Measurements from ENCODE around the gene NAA80.

NAA80 gene

DNA sequence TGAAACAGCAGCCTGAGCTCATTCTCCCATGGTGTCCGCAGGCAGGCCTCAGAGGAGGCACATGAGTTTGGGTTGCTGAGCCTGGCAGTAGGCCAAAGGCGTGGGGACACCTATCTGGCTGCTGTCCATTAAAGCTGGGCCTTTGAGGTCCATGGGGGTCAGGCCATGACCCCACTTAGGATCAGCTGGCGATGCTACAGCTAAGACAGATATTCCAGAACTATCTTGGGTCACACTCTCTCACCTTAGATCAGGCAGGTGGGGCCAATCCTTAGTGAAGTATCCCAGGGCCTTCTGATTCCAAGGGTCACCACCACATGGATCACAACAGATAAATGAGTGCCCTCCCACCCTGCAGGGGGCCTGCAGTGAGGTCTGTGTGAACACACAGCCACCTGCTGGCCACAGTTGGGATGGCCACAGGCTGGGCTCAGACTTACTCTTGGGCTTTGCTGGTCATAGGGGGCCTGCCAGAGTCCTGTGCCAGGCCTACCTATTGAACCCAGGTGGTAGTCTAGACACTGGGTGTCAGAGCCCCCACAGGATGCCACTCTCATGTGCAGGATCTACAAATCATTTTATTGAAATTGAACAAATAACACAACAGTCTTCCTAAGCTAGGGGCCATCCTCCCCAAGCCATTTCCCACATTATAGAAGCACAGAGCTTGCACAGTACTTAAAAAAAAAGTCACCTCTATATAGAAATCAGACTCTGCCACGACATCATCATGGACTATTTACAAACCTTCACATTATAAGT, 25.3 kb upstream of the NAA80 start:
- no peak for DNase-seq (ENCODE audit: low read depth, low spot score)

DNA sequence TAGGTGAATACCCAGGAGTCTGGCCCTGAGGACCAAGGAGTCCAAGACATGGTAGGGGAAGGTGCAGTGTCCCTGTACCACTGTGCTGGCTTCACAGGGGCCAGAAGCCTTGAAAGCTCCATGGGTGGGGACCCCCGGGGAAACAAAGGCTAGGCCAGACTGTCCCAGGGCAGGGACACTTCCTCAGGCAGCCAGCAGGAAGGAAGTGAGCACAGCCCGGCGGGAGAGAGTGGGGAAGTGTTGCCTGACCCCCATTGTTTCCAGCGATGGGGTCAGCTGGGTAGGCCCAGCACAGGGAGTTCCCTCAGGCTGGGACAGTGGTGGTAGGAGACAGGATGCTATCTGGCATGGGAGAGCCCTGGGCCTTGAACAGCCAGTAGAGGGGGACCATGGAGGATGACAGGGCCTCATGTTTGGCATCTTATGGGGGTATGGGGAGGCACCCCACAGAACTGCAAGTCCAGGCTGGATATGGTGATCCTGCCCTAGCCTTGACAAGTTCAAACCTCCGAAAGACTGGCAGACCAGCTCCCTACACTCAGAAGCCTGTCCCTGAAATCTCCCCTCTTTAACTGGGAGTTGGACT, 24.5 kb upstream of the NAA80 start:
- DNase-seq (ENCODE audit: low read depth, low spot score): no peak
- TF ChIP-seq EZH2 (IDR thresholded peaks at IDR 0.05) (no peak), FOXP2 (optimal IDR thresholded peaks at IDR 0.05; ENCODE audit: control extremely low read depth, extremely low read length, insufficient read depth) (no peak), POLR2AphosphoS5 (IDR thresholded peaks at IDR 0.05; ENCODE audit: borderline replicate concordance, low read depth, low read length) (no peak)
- H3K4me3 ChIP-seq: no peak overlapping the region
- H3K9me3 ChIP-seq (ENCODE audit: low read depth, low read length): no peaks in the 10 kb centered on the region
- no peak overlapping the region for H3K27ac ChIP-seq
- no peak overlapping the region for H3K9ac ChIP-seq (ENCODE audit: insufficient read length)
- peaks cover 9% of the 10 kb centered on the region; the same call in 1 of the 2 replicates for H3K36me3 ChIP-seq (ENCODE audit: insufficient read depth, low read length)

More for the DNA sequence above, 25.3 kb upstream of the NAA80 start:
- no peak for TF ChIP-seq EZH2 (IDR thresholded peaks at IDR 0.05)
- TF ChIP-seq FOXP2 (optimal IDR thresholded peaks at IDR 0.05; ENCODE audit: control extremely low read depth, extremely low read length, insufficient read depth): no peak
- no peak for TF ChIP-seq POLR2AphosphoS5 (IDR thresholded peaks at IDR 0.05; ENCODE audit: borderline replicate concordance, low read depth, low read length)
- Histone ChIP-seq H3K36me3 (ENCODE audit: insufficient read depth, low read length) (peaks cover under 1% of the 10 kb centered on the region; the same call in 1 of the 2 replicates), H3K9me3 (ENCODE audit: low read depth, low read length) (no peaks in the 10 kb centered on the region), H3K27ac (no peak overlapping the region), H3K4me3 (no peak overlapping the region), H3K9ac (ENCODE audit: insufficient read length) (no peak overlapping the region)

DNA sequence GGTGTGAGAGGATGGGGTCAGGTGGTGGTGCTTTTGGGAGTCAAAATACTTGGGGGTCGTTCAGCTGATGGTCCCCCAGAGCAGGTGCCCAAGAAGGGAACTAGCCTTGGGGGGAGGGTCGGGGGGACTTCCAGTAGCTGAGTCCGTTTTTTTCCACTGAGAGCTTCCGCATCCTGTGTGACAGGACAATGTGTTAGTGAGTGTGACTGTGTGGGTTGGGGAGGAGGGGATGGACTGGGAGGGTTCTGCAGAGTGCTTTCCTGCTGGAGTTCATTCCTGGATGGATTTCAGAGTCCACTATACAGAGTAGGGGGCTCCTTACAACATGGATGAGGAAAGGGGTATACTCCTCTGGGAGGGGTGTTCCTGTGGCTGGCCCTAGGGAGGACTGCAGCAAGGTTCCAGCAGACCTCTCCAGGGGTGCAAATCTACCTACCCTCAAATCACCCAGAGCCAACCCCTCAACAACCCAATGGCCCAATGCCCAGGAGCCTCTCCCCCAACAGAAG, 23.9 kb upstream of the NAA80 start:
- no peak for DNase-seq (ENCODE audit: low read depth, low spot score)
- no peaks in the 10 kb centered on the region for H3K9me3 ChIP-seq (ENCODE audit: low read depth, low read length)
- no peak overlapping the region for H3K4me3 ChIP-seq
- no peak overlapping the region for H3K9ac ChIP-seq (ENCODE audit: insufficient read length)
- H3K36me3 ChIP-seq (ENCODE audit: insufficient read depth, low read length): peaks cover 14% of the 10 kb centered on the region; the same call in 1 of the 2 replicates
- TF ChIP-seq FOXP2 (optimal IDR thresholded peaks at IDR 0.05; ENCODE audit: control extremely low read depth, extremely low read length, insufficient read depth) (no peak), POLR2AphosphoS5 (IDR thresholded peaks at IDR 0.05; ENCODE audit: borderline replicate concordance, low read depth, low read length) (no peak), EZH2 (IDR thresholded peaks at IDR 0.05) (no peak)
- no peak overlapping the region for H3K27ac ChIP-seq

DNA sequence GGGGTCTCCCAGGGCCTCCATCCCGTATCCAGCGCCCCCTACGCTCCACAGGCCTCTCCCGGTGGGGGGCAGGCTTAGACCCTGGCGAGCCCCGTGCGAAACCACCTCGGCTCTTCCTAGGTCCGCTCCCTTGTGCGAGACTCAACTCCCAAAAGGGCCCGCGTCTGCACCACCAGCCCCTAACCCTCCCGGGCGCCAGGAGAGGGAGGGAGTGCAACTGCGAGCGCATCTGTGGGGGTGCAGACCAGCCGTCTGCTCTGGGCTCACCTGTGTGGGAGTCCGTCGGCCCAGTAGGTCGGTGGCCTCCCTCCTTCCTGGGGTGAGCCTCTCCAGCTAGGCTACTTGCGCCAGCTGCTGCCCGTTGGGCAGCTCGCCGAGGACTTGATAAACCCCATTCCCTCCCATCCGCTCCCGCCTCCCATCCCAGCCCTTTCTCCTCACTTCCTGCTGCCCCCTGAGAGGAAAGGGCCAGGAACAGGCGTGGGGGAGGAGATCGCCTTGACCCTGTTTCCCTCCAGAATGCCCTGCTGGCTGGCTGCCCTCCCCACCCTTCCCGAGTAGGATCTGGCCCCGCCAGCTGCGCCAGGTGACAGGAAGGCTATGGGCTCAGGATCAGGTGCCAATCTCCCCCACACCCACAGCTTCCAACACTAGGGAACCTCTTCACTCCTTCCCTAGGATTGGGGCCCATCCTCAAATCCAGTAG, 23.3 kb upstream of the NAA80 start, which contains the start of gene HYAL2:
Gene HYAL2, minus strand, starts transcription at position 360 of the 706 bp plus-strand sequence. CDS start 2,256 bp downstream, outside the sequence.
- H3K36me3 ChIP-seq (ENCODE audit: insufficient read depth, low read length): peaks cover 15% of the 10 kb centered on the region; the same call in 1 of the 2 replicates
- H3K9ac ChIP-seq (ENCODE audit: insufficient read length): peak within 1 kb of the TSS; percentile 97
- H3K4me3 ChIP-seq: peak within 1 kb of the TSS; percentile 83
- no peak for TF ChIP-seq POLR2AphosphoS5 (IDR thresholded peaks at IDR 0.05; ENCODE audit: borderline replicate concordance, low read depth, low read length)
- no peak for TF ChIP-seq EZH2 (IDR thresholded peaks at IDR 0.05)
- TF ChIP-seq FOXP2 (optimal IDR thresholded peaks at IDR 0.05; ENCODE audit: control extremely low read depth, extremely low read length, insufficient read depth): no peak
- H3K27ac ChIP-seq: peak within 1 kb of the TSS; percentile 95
- H3K9me3 ChIP-seq (ENCODE audit: low read depth, low read length): no peaks in the 10 kb centered on the region
- no peak for DNase-seq (ENCODE audit: low read depth, low spot score)

DNA sequence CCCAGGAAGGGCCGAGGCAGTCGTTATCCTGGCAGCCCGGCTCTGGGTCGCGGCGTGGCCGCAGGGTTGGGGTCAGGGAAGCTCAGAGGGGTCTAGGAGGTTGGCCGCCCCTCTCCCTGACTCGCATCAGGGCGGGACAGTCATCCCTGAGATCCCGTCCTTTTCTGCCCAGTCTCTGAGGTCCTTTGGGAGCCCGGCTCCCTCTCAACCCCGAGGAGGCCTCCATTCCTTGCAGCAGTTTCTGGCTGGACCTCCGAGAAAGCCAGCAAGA, 22.8 kb upstream of the NAA80 start:
- H3K27ac ChIP-seq: no peak overlapping the region
- DNase-seq (ENCODE audit: low read depth, low spot score): no peak
- H3K9me3 ChIP-seq (ENCODE audit: low read depth, low read length): no peaks in the 10 kb centered on the region
- H3K36me3 ChIP-seq (ENCODE audit: insufficient read depth, low read length): peaks cover 15% of the 10 kb centered on the region; the same call in 1 of the 2 replicates
- peak overlapping the region; percentile 83 for H3K4me3 ChIP-seq
- H3K9ac ChIP-seq (ENCODE audit: insufficient read length): no peak overlapping the region
- no peak for TF ChIP-seq FOXP2 (optimal IDR thresholded peaks at IDR 0.05; ENCODE audit: control extremely low read depth, extremely low read length, insufficient read depth)
- TF ChIP-seq POLR2AphosphoS5 (IDR thresholded peaks at IDR 0.05; ENCODE audit: borderline replicate concordance, low read depth, low read length): no peak
- TF ChIP-seq EZH2 (IDR thresholded peaks at IDR 0.05): no peak

DNA sequence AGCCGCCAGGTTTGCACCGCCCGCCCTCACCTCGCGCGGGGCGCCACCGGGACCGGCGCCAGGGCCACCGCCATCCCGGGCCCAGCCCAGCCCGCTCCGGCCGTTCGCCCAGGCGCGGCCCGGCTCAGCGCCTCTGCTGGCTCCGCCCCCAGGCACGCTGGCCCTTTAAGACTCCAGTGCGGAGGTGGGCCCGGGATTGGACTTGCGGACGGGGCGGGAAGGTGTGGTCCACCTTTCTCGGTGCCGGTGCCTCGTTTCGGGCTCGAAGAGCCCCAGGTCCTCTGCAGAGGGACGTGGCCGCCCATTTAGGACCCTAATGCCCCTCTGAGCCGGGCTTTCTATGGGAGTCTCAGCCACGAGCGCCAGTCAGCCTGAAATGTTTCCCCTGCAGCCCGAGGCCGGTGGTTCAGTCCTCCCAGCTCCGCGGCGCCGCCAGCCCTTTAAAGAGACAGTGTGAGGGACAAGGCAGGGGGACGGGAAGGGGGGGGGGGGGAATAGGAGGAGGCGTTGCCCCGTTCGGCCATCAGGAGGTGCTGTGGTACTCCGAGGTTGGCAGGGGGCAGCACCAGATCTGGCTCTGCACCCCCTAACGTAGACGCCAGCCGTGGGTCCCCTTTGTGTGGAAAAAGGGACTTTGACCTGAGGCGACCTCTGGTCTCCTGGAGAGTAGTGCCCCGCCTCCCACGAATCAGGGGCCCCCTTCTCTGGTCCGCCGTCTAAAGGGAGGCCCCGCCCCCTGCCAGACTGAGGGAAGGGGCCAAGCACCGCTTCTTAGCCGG, 22.3 kb upstream of the NAA80 start:
- Histone ChIP-seq H3K9me3 (ENCODE audit: low read depth, low read length) (no peaks in the 10 kb centered on the region), H3K27ac (peak overlapping the region; percentile 95), H3K4me3 (peak overlapping the region; percentile 83), H3K36me3 (ENCODE audit: insufficient read depth, low read length) (peaks cover 15% of the 10 kb centered on the region; the same call in 1 of the 2 replicates), H3K9ac (ENCODE audit: insufficient read length) (peak overlapping the region; percentile 97)
- TF ChIP-seq POLR2AphosphoS5 (IDR thresholded peaks at IDR 0.05; ENCODE audit: borderline replicate concordance, low read depth, low read length) (no peak; the same call in 1 of the 2 replicates), FOXP2 (optimal IDR thresholded peaks at IDR 0.05; ENCODE audit: control extremely low read depth, extremely low read length, insufficient read depth) (no peak), EZH2 (IDR thresholded peaks at IDR 0.05) (no peak)
- peak; percentile 45 for DNase-seq (ENCODE audit: low read depth, low spot score)

DNA sequence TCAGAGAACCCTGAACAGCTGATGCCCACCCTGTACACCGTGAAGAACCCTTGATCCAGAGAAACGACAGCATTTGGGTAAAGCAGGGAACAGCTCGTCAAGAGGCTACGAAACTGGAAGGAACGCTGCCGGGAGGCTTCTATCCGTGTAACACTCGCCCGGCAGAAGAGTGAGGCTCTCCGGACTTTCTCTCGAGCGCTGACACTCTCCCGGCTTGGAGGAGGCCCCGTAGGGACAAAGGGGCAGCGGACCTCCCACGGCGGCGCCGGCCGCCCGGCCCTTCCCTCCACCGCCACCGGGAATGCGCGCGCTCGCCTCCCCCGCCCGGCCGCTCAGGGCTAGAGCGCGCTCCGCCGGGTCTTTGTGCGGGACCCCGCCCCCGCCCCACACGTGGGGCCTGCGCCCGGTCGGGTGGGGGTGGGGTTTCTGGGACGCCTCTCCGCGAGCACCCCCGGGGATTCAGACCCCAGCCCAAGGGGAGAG, 21.7 kb upstream of the NAA80 start:
- TF ChIP-seq EZH2 (IDR thresholded peaks at IDR 0.05): no peak
- no peak for TF ChIP-seq FOXP2 (optimal IDR thresholded peaks at IDR 0.05; ENCODE audit: control extremely low read depth, extremely low read length, insufficient read depth)
- TF ChIP-seq POLR2AphosphoS5 (IDR thresholded peaks at IDR 0.05; ENCODE audit: borderline replicate concordance, low read depth, low read length): no peak
- H3K36me3 ChIP-seq (ENCODE audit: insufficient read depth, low read length): peaks cover 15% of the 10 kb centered on the region; the same call in 1 of the 2 replicates
- DNase-seq (ENCODE audit: low read depth, low spot score): no peak
- peak overlapping the region; percentile 95 for H3K27ac ChIP-seq
- peak overlapping the region; percentile 83 for H3K4me3 ChIP-seq
- peak overlapping the region; percentile 97 for H3K9ac ChIP-seq (ENCODE audit: insufficient read length)
- no peaks in the 10 kb centered on the region for H3K9me3 ChIP-seq (ENCODE audit: low read depth, low read length)

Measured in SK-N-MC (cell line).